GM12872 (cell line): Measurements from ENCODE around the gene ROS1.

Experiments
- CTCF ChIP-seq: IDR thresholded peaks from 3 replicates; pipeline ENCODE4 v1.5.1; 2011; ENCODE audit warnings: low read depth, mild to moderate bottlenecking, low read length, moderate library complexity; ENCODE audit not compliant: insufficient read depth

The ROS1 gene

GRCh38 chr6:117264692-117265409, 160.9 kb downstream of the ROS1 start:
- TF ChIP-seq CTCF, result no peak

DNA sequence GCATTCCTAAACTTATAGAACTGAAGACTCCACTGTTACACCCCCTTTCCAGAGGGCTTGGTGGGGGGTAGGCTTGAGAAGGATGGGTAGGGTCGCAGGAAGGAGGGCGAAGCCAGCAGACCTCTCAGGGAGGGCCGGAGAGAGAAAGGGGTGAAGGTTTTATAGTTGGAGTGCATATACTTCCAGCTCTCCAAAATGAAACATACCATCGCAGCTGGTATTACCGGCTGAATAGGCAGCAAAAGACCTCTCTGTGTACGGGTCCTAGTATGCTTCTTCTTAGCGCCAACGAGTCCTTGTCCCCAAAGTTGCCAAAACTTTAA, 161.4 kb downstream of the ROS1 start:
- no peak for TF ChIP-seq CTCF

DNA sequence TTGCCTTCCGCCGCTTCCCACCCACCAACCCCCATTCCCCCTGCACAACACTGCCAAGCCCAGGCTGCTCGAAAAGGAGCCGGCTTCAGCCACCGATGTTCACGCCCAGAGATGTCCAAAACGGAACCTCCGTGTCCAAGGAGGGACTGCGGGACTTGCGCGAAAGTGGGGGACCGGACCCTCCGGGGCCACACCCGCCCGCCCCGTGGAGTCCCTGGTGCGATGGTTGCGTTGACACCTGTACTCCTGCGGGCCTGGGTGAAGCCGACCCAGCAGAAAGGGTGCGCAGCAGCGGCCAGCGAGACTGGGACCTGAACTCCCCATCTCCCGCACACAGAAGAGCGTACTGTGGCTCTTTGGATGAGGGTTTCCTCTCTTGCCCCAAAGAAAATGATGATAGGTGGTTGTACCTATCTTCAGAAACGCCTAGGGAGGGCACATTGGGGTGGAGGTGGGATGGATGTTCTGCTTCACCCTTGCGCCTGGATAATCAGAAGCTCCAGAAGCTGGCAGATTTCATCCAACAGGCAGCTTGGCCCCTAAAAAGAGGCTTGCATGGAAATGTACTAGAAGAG, 162.3 kb downstream of the ROS1 start:
- TF ChIP-seq CTCF, result no peak

DNA sequence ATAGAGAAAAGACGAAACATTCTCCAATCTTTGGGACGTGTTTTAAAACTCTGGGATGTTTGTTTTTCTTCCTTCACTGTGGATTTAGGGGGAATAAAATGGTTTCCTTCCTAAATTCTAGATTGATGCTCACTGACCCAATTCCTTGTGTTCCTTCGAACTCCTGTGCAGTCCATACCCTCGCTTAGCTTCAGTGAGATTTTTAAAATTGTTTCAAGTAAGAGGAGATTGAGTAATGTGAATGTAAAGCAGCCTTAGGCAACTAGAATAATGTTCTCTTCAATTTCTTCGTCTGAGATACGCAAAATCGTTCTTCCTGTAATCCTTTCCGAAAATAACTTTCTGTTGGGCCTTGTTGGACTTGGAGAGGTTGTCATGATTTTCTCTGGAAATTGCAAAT, 162.9 kb downstream of the ROS1 start:
- TF ChIP-seq CTCF, result no peak

- TF ChIP-seq CTCF, result no peak
Measured at GRCh38 chr6:117253785-117254184, 172.0 kb downstream of the ROS1 start.
